ENCODE data around the gene RAB35. TPM values are rescaled to one million over a fixed set of nuclear protein-coding genes. Genes with fewer than 3 reads are reported as not detected.

RAB35 gene
- total and polyA plus RNA-seq, 9 of the 15 experiments (the other 6 are each of a cell fraction or from before 2014, with no cell fraction given) = 0.65 to 76.3 (median 38.9) TPM

DNA sequence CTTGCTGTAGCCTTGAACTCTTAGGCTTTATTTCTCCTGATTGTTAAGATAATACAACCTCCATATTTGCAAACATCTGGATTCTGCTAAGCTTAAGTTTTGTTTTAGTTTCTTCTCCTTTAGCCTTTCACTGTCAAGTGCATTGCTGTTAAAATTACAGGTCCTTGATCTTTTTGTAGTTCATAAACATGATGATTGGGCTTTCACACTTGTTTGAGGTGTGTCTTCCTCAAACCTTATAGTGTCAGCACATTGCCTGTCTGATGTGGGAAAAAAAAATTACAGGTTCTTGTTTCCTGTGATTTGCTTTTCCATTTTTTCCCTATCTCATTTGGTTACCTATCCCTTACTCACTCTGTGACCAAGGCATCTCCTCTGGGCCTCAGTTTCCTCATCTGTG lies 68.3 kb downstream of the RAB35 start:
- H3K36me3 ChIP-seq (ENCODE audit: control insufficient read depth, insufficient read depth, low read length) = no peaks in the 10 kb centered on the region
- no TSS peak for BruUV-seq (replicated peaks)
- DNase-seq (ENCODE audit: extremely low read depth in 1 of 4, low spot score in 3 of 4) = no peak
- H3K4me1 ChIP-seq (replicated peaks in 1 of 2; ENCODE audit: control insufficient read depth in 2 of 2, insufficient read depth in 2 of 2, low read length in 2 of 2) = no peaks in the 10 kb centered on the region
- no peak overlapping the region for H3K27ac ChIP-seq (ENCODE audit: extremely low read depth, low read depth, low read length)
- ATAC-seq = no peak
- H3K27me3 ChIP-seq (ENCODE audit: control insufficient read depth in 2 of 2, insufficient read depth in 2 of 2, low read length in 2 of 2) = peaks cover 13 to 15% of the 10 kb centered on the region in 2 experiments; a peak in 4 of 5 replicates
- no peak overlapping the region for H3K4me2 ChIP-seq (ENCODE audit: insufficient read depth, low read length)
- H2AFZ ChIP-seq (ENCODE audit: low read depth, low read length) = no peak overlapping the region
- H3K4me3 ChIP-seq = no peak overlapping the region
- no peaks in the 10 kb centered on the region for H4K20me1 ChIP-seq (replicated peaks; ENCODE audit: control insufficient read depth, insufficient read depth, low read length)
- no peaks in the 10 kb centered on the region for H3K79me2 ChIP-seq (ENCODE audit: control insufficient read depth, insufficient read depth, low read length)
- no peak overlapping the region for H3K9ac ChIP-seq (ENCODE audit: insufficient read depth in 1 of 2, low read depth in 2 of 2, low read length in 2 of 2)
- no peaks in the 10 kb centered on the region; the same call in 1 of the 2 replicates for H3K9me3 ChIP-seq (replicated peaks; ENCODE audit: control insufficient read depth, insufficient read depth, low read depth, low read length)
- ChIA-PET POLR2A (interaction anchor here (1.0 kb wide), 1 partner anchor 10 kb away, joined by 3 read pairs; no protein-coding TSS in a partner anchor), CTCF (ENCODE audit: low intra/inter-chr PET ratio) (no interaction called here)
- TF ChIP-seq, protein P1, sequence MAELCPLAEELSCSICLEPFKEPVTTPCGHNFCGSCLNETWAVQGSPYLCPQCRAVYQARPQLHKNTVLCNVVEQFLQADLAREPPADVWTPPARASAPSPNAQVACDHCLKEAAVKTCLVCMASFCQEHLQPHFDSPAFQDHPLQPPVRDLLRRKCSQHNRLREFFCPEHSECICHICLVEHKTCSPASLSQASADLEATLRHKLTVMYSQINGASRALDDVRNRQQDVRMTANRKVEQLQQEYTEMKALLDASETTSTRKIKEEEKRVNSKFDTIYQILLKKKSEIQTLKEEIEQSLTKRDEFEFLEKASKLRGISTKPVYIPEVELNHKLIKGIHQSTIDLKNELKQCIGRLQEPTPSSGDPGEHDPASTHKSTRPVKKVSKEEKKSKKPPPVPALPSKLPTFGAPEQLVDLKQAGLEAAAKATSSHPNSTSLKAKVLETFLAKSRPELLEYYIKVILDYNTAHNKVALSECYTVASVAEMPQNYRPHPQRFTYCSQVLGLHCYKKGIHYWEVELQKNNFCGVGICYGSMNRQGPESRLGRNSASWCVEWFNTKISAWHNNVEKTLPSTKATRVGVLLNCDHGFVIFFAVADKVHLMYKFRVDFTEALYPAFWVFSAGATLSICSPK (IDR thresholded peaks at IDR 0.05; ENCODE audit: borderline replicate concordance) = no peak
- TF ChIP-seq KAT7 (CRISPR knock-in tag; IDR thresholded peaks at IDR 0.05; ENCODE audit: borderline replicate concordance) (no peak), XRCC5 (IDR thresholded peaks at IDR 0.05; ENCODE audit: low read depth, low read length) (no peak), MAFF (IDR thresholded peaks at IDR 0.05; ENCODE audit: low read length) (no peak), ZBTB17 (CRISPR knock-in tag; IDR thresholded peaks at IDR 0.05) (no peak), MYNN (IDR thresholded peaks at IDR 0.05) (no peak), MYNN (CRISPR knock-in tag; IDR thresholded peaks at IDR 0.05) (no peak)
- TF ChIP-seq, protein P2, sequence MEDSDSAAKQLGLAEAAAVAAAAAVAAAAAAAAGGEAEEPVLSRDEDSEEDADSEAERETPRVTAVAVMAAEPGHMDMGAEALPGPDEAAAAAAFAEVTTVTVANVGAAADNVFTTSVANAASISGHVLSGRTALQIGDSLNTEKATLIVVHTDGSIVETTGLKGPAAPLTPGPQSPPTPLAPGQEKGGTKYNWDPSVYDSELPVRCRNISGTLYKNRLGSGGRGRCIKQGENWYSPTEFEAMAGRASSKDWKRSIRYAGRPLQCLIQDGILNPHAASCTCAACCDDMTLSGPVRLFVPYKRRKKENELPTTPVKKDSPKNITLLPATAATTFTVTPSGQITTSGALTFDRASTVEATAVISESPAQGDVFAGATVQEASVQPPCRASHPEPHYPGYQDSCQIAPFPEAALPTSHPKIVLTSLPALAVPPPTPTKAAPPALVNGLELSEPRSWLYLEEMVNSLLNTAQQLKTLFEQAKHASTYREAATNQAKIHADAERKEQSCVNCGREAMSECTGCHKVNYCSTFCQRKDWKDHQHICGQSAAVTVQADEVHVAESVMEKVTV (CRISPR knock-in tag; IDR thresholded peaks at IDR 0.05) = no peak
- TF ChIP-seq, protein P3, sequence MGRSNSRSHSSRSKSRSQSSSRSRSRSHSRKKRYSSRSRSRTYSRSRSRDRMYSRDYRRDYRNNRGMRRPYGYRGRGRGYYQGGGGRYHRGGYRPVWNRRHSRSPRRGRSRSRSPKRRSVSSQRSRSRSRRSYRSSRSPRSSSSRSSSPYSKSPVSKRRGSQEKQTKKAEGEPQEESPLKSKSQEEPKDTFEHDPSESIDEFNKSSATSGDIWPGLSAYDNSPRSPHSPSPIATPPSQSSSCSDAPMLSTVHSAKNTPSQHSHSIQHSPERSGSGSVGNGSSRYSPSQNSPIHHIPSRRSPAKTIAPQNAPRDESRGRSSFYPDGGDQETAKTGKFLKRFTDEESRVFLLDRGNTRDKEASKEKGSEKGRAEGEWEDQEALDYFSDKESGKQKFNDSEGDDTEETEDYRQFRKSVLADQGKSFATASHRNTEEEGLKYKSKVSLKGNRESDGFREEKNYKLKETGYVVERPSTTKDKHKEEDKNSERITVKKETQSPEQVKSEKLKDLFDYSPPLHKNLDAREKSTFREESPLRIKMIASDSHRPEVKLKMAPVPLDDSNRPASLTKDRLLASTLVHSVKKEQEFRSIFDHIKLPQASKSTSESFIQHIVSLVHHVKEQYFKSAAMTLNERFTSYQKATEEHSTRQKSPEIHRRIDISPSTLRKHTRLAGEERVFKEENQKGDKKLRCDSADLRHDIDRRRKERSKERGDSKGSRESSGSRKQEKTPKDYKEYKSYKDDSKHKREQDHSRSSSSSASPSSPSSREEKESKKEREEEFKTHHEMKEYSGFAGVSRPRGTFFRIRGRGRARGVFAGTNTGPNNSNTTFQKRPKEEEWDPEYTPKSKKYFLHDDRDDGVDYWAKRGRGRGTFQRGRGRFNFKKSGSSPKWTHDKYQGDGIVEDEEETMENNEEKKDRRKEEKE (IDR thresholded peaks at IDR 0.05; ENCODE audit: borderline replicate concordance in 1 of 2, control insufficient read depth in 1 of 2, low read depth in 2 of 2, low read length in 1 of 2) = no peak
- no peaks in the 10 kb centered on the region for H3K9me1 ChIP-seq (ENCODE audit: control insufficient read depth, insufficient read depth, low read length)
- intact Hi-C loops (cut with micrococcal nuclease) (no loop called here), in situ Hi-C loops (cut with MboI) (no loop called here)
- no peak for FAIRE-seq
